HepG2 (cell line): ENCODE measurements around the gene ARFGAP1. TPM values are rescaled to one million over a fixed set of nuclear protein-coding genes. Genes with fewer than 3 reads are reported as not detected.
A peak's percentile ranks its signal among the peaks of the same experiment; 100 is the strongest.

Source experiments
- CEBPG ChIP-seq: IDR thresholded peaks from 2 replicates; pipeline ENCODE4 v1.6.1; 2016
- PHF8 ChIP-seq: sonication (generic); formaldehyde crosslinking; IDR thresholded peaks from 2 replicates; pipeline ENCODE4 v1.5.0; 2020; ENCODE audit warnings: missing genetic modification reagents
- RARG ChIP-seq: sonication (generic); formaldehyde crosslinking; IDR thresholded peaks from 2 replicates; pipeline ENCODE4 v1.4.0; 2020; ENCODE audit warnings: low read depth, mild to moderate bottlenecking, missing genetic modification reagents
- SALL1 ChIP-seq: sonication (generic); formaldehyde crosslinking; IDR thresholded peaks from 2 replicates; pipeline ENCODE4 v1.8.0; 2022; ENCODE audit warnings: mild to moderate bottlenecking, missing genetic modification reagents
- SP5 ChIP-seq: IDR thresholded peaks from 2 replicates; pipeline ENCODE4 v1.6.1; 2016; ENCODE audit warnings: low read depth, borderline replicate concordance
- ZBTB7B ChIP-seq: sonication (generic); formaldehyde crosslinking; IDR thresholded peaks from 2 replicates; pipeline ENCODE4 v1.4.0; 2020; ENCODE audit warnings: missing genetic modification reagents
- ZKSCAN5 ChIP-seq: sonication (generic); formaldehyde crosslinking; IDR thresholded peaks from 2 replicates; pipeline ENCODE4 v1.5.1; 2020; ENCODE audit warnings: mild to moderate bottlenecking, missing genetic modification reagents
- ZNF225 ChIP-seq: sonication (generic); formaldehyde crosslinking; IDR thresholded peaks from 2 replicates; pipeline ENCODE4 v1.4.0; 2020; ENCODE audit warnings: mild to moderate bottlenecking, missing genetic modification reagents
- ZNF256 ChIP-seq: sonication (generic); formaldehyde crosslinking; conservative IDR thresholded peaks from 2 replicates; pipeline ENCODE4 v1.4.0; 2020; ENCODE audit warnings: missing genetic modification reagents
- ZNF570 ChIP-seq: sonication (generic); formaldehyde crosslinking; IDR thresholded peaks from 2 replicates; pipeline ENCODE4 v1.4.0; 2020; ENCODE audit warnings: mild to moderate bottlenecking, missing genetic modification reagents, borderline replicate concordance
- ZNF577 ChIP-seq: sonication (generic); formaldehyde crosslinking; IDR thresholded peaks from 2 replicates; pipeline ENCODE4 v1.4.0; 2020; ENCODE audit warnings: mild to moderate bottlenecking, low read depth, missing genetic modification reagents, borderline replicate concordance
- ZNF777 ChIP-seq: sonication (generic); formaldehyde crosslinking; IDR thresholded peaks from 2 replicates; pipeline ENCODE4 v1.4.0; 2020; ENCODE audit warnings: missing genetic modification reagents
- polyA plus RNA-seq, 8 experiments: library from polyadenylated mRNA; depleted of rRNA in 3 of 8; stranded (reverse) in 7 of 8; unstranded in 1 of 8; fragments of >200 nt; fragmentation: Illumina TruSeq in 4 of 8; extraction: Trizol in 4 of 8; gene quantifications; 2 replicates each; pipeline versions ENCODE4 v1.2.1 to v1.2.3, GENCODE V29; 2011 to 2016; ENCODE audit warnings: low read depth in 4 of 8, missing spikeins in 1 of 8, mixed read lengths in 1 of 8; ENCODE audit not compliant: insufficient read depth in 1 of 8
- total RNA-seq, 5 experiments: library from RNA; depleted of rRNA; stranded (reverse); fragments of >200 nt; fragmentation: Illumina TruSeq; extraction: Trizol; gene quantifications; 2 replicates each; pipeline ENCODE4 v1.2.3, GENCODE V29; 2016; ENCODE audit warnings: low read depth in 1 of 5
- TF ChIP-seq, protein P1 (sequence below): sonication (generic); formaldehyde crosslinking; IDR thresholded peaks from 2 replicates; pipeline ENCODE4 v1.8.0; 2022; ENCODE audit warnings: mild to moderate bottlenecking, missing genetic modification reagents, moderate library complexity
- TF ChIP-seq, protein P2 (sequence below), 2 experiments: sonication (generic) in 1 of 2; formaldehyde crosslinking in 1 of 2; IDR thresholded peaks; 2 replicates each; pipeline versions ENCODE4 v1.6.1 to v1.9.0; 2014 to 2022; ENCODE audit warnings: antibody characterized with exemption in 1 of 2, borderline replicate concordance in 1 of 2, inconsistent platforms in 1 of 2, low read depth in 1 of 2, missing genetic modification reagents in 1 of 2
- TF ChIP-seq, protein P3 (sequence below): sonication (generic); formaldehyde crosslinking; IDR thresholded peaks from 2 replicates; pipeline ENCODE4 v1.4.0; 2020; ENCODE audit warnings: missing genetic modification reagents
- TF ChIP-seq, protein P4 (sequence below): IDR thresholded peaks from 2 replicates; pipeline ENCODE4 v1.6.1; 2016; ENCODE audit warnings: mild to moderate bottlenecking, missing biosample characterization, missing genetic modification reagents
- TF ChIP-seq, protein P5 (sequence below): sonication (generic); formaldehyde crosslinking; IDR thresholded peaks from 2 replicates; pipeline ENCODE4 v1.4.0; 2020; ENCODE audit warnings: missing genetic modification reagents

Gene ARFGAP1
- total and polyA plus RNA-seq, 2 of the 13 experiments (the other 11 are each of a cell fraction or from before 2014, with no cell fraction given): 132 TPM

DNA sequence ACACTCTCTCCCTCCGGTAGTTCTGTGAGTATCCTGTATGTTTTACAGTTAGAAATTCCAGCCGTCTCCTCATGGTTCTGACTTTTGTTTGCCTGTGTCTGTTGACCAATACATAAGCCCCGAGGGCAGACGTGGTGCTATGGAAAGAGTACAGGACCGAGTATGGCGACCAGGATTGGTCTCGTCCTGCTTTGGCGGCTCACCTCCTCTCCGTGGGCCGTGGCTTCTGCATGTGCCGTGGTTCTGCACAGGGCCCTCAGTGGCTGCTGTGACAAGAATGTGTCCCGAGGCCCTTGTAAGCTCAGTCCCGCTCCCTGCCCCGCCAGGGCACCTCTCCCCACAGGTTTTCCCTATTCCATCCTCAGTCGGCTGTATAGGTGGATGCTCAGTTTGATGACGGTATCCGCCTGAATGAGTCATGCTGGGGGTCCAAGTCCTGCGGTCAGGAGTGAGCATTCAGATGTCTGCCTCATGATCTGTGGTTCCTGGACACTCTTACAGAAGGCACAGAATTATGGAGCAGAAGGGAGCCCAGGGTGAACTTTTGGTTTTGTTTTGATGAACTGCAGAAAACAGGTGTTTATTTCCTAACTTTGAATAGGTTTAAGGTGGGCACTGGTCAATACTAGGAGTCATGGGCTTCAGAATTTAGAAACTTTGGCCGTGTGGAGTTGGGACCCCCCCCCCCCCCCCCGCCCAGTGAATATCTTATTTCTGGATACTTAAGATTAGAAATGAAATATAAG is 1.2 kb downstream of the ARFGAP1 start (continued):
- TF ChIP-seq SALL1 (CRISPR knock-in tag) (peak; percentile 45; the same call in 1 of the 2 replicates), ZNF256 (CRISPR knock-in tag) (no peak), CEBPG (CRISPR knock-in tag) (0 out of 2 replicates have a peak, but pooled peaks have one; percentile 3), ZNF777 (CRISPR knock-in tag) (peak; percentile 12), ZKSCAN5 (CRISPR knock-in tag) (no peak), PHF8 (CRISPR knock-in tag) (peak; percentile 35; the same call in 1 of the 2 replicates), ZNF225 (CRISPR knock-in tag) (no peak; the same call in 1 of the 2 replicates), ZNF570 (no peak), RARG (CRISPR knock-in tag) (no peak), ZBTB7B (CRISPR knock-in tag) (peak; percentile 48), ZNF577 (CRISPR knock-in tag) (no peak), SP5 (0 out of 2 replicates have a peak, but pooled peaks have one; percentile 8)
- TF ChIP-seq, protein P1, sequence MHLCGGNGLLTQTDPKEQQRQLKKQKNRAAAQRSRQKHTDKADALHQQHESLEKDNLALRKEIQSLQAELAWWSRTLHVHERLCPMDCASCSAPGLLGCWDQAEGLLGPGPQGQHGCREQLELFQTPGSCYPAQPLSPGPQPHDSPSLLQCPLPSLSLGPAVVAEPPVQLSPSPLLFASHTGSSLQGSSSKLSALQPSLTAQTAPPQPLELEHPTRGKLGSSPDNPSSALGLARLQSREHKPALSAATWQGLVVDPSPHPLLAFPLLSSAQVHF: no peak
- TF ChIP-seq, protein P2, sequence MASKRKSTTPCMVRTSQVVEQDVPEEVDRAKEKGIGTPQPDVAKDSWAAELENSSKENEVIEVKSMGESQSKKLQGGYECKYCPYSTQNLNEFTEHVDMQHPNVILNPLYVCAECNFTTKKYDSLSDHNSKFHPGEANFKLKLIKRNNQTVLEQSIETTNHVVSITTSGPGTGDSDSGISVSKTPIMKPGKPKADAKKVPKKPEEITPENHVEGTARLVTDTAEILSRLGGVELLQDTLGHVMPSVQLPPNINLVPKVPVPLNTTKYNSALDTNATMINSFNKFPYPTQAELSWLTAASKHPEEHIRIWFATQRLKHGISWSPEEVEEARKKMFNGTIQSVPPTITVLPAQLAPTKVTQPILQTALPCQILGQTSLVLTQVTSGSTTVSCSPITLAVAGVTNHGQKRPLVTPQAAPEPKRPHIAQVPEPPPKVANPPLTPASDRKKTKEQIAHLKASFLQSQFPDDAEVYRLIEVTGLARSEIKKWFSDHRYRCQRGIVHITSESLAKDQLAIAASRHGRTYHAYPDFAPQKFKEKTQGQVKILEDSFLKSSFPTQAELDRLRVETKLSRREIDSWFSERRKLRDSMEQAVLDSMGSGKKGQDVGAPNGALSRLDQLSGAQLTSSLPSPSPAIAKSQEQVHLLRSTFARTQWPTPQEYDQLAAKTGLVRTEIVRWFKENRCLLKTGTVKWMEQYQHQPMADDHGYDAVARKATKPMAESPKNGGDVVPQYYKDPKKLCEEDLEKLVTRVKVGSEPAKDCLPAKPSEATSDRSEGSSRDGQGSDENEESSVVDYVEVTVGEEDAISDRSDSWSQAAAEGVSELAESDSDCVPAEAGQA (IDR thresholded peaks at IDR 0.05; ENCODE audit: low read depth): no peak
- TF ChIP-seq, protein P2 (CRISPR knock-in tag; IDR thresholded peaks at IDR 0.05; ENCODE audit: borderline replicate concordance): no peak
- TF ChIP-seq, protein P3, sequence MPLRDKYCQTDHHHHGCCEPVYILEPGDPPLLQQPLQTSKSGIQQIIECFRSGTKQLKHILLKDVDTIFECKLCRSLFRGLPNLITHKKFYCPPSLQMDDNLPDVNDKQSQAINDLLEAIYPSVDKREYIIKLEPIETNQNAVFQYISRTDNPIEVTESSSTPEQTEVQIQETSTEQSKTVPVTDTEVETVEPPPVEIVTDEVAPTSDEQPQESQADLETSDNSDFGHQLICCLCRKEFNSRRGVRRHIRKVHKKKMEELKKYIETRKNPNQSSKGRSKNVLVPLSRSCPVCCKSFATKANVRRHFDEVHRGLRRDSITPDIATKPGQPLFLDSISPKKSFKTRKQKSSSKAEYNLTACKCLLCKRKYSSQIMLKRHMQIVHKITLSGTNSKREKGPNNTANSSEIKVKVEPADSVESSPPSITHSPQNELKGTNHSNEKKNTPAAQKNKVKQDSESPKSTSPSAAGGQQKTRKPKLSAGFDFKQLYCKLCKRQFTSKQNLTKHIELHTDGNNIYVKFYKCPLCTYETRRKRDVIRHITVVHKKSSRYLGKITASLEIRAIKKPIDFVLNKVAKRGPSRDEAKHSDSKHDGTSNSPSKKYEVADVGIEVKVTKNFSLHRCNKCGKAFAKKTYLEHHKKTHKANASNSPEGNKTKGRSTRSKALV: no peak
- TF ChIP-seq, protein P4, sequence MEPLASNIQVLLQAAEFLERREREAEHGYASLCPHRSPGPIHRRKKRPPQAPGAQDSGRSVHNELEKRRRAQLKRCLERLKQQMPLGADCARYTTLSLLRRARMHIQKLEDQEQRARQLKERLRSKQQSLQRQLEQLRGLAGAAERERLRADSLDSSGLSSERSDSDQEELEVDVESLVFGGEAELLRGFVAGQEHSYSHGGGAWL (CRISPR knock-in tag): peak; percentile 37; the same call in 1 of the 2 replicates
- TF ChIP-seq, protein P5, sequence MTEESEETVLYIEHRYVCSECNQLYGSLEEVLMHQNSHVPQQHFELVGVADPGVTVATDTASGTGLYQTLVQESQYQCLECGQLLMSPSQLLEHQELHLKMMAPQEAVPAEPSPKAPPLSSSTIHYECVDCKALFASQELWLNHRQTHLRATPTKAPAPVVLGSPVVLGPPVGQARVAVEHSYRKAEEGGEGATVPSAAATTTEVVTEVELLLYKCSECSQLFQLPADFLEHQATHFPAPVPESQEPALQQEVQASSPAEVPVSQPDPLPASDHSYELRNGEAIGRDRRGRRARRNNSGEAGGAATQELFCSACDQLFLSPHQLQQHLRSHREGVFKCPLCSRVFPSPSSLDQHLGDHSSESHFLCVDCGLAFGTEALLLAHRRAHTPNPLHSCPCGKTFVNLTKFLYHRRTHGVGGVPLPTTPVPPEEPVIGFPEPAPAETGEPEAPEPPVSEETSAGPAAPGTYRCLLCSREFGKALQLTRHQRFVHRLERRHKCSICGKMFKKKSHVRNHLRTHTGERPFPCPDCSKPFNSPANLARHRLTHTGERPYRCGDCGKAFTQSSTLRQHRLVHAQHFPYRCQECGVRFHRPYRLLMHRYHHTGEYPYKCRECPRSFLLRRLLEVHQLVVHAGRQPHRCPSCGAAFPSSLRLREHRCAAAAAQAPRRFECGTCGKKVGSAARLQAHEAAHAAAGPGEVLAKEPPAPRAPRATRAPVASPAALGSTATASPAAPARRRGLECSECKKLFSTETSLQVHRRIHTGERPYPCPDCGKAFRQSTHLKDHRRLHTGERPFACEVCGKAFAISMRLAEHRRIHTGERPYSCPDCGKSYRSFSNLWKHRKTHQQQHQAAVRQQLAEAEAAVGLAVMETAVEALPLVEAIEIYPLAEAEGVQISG (CRISPR knock-in tag): 0 out of 2 replicates have a peak, but pooled peaks have one; percentile 14
